ENCODE measurements around the gene CDKAL1.

CDKAL1 gene

GRCh38 chr6:20673458-20673857 lies 139.2 kb downstream of the CDKAL1 start:
- H3K27me3 ChIP-seq (ENCODE audit: insufficient read depth, low read length): no peaks in the 10 kb centered on the region
- no peaks in the 10 kb centered on the region for H3K36me3 ChIP-seq (ENCODE audit: insufficient read depth, low read length)
- no peak overlapping the region for H3K4me3 ChIP-seq (ENCODE audit: low read depth, low read length)
- no peaks in the 10 kb centered on the region for H3K4me1 ChIP-seq (ENCODE audit: control insufficient read depth, insufficient read depth, low read length, unreplicated experiment)
- no peaks in the 10 kb centered on the region for H3K79me2 ChIP-seq (ENCODE audit: control insufficient read depth, insufficient read depth, low read length, unreplicated experiment)
- H3K27ac ChIP-seq (ENCODE audit: low read depth, low read length): no peak overlapping the region
- no peak overlapping the region for H2AFZ ChIP-seq (ENCODE audit: low read length, unreplicated experiment)

- no peak overlapping the region for H3K4me3 ChIP-seq (ENCODE audit: low read depth, low read length)
- H2AFZ ChIP-seq (ENCODE audit: low read length, unreplicated experiment): no peak overlapping the region
- H3K27ac ChIP-seq (ENCODE audit: low read depth, low read length): no peak overlapping the region
- H3K79me2 ChIP-seq (ENCODE audit: control insufficient read depth, insufficient read depth, low read length, unreplicated experiment): no peaks in the 10 kb centered on the region
- no peaks in the 10 kb centered on the region for H3K4me1 ChIP-seq (ENCODE audit: control insufficient read depth, insufficient read depth, low read length, unreplicated experiment)
- H3K27me3 ChIP-seq (ENCODE audit: insufficient read depth, low read length): no peaks in the 10 kb centered on the region
- no peaks in the 10 kb centered on the region for H3K36me3 ChIP-seq (ENCODE audit: insufficient read depth, low read length)
Observed at GRCh38 chr6:20674664-20675063, 140.4 kb downstream of the CDKAL1 start.

- Histone ChIP-seq H3K27ac (ENCODE audit: low read depth, low read length) (no peak overlapping the region), H2AFZ (ENCODE audit: low read length, unreplicated experiment) (no peak overlapping the region), H3K4me3 (ENCODE audit: low read depth, low read length) (no peak overlapping the region), H3K4me1 (ENCODE audit: control insufficient read depth, insufficient read depth, low read length, unreplicated experiment) (peaks cover 11% of the 10 kb centered on the region), H3K79me2 (ENCODE audit: control insufficient read depth, insufficient read depth, low read length, unreplicated experiment) (peaks cover 2% of the 10 kb centered on the region), H3K36me3 (ENCODE audit: insufficient read depth, low read length) (no peaks in the 10 kb centered on the region), H3K27me3 (ENCODE audit: insufficient read depth, low read length) (no peaks in the 10 kb centered on the region)
Observed at GRCh38 chr6:20678831-20679352, 144.6 kb downstream of the CDKAL1 start.

GRCh38 chr6:20680697-20681165 lies 146.5 kb downstream of the CDKAL1 start:
- Histone ChIP-seq H3K27me3 (ENCODE audit: insufficient read depth, low read length) (no peaks in the 10 kb centered on the region), H2AFZ (ENCODE audit: low read length, unreplicated experiment) (no peak overlapping the region), H3K79me2 (ENCODE audit: control insufficient read depth, insufficient read depth, low read length, unreplicated experiment) (peaks cover 2% of the 10 kb centered on the region), H3K4me1 (ENCODE audit: control insufficient read depth, insufficient read depth, low read length, unreplicated experiment) (peaks cover 11% of the 10 kb centered on the region), H3K4me3 (ENCODE audit: low read depth, low read length) (peak overlapping the region; percentile 8; the same call in 1 of the 2 replicates), H3K27ac (ENCODE audit: low read depth, low read length) (no peak overlapping the region), H3K36me3 (ENCODE audit: insufficient read depth, low read length) (no peaks in the 10 kb centered on the region)

- H3K4me3 ChIP-seq (ENCODE audit: low read depth, low read length): peak overlapping the region; percentile 8; the same call in 1 of the 2 replicates
- no peak overlapping the region for H3K27ac ChIP-seq (ENCODE audit: low read depth, low read length)
- H3K79me2 ChIP-seq (ENCODE audit: control insufficient read depth, insufficient read depth, low read length, unreplicated experiment): peaks cover 2% of the 10 kb centered on the region
- H3K27me3 ChIP-seq (ENCODE audit: insufficient read depth, low read length): no peaks in the 10 kb centered on the region
- H3K4me1 ChIP-seq (ENCODE audit: control insufficient read depth, insufficient read depth, low read length, unreplicated experiment): peaks cover 11% of the 10 kb centered on the region
- H3K36me3 ChIP-seq (ENCODE audit: insufficient read depth, low read length): no peaks in the 10 kb centered on the region
- no peak overlapping the region for H2AFZ ChIP-seq (ENCODE audit: low read length, unreplicated experiment)
Observed at GRCh38 chr6:20681243-20681684, 147.0 kb downstream of the CDKAL1 start.

GRCh38 chr6:20684474-20684873 lies 150.2 kb downstream of the CDKAL1 start:
- peaks cover 2% of the 10 kb centered on the region for H3K79me2 ChIP-seq (ENCODE audit: control insufficient read depth, insufficient read depth, low read length, unreplicated experiment)
- no peak overlapping the region for H3K27ac ChIP-seq (ENCODE audit: low read depth, low read length)
- no peak overlapping the region for H3K4me3 ChIP-seq (ENCODE audit: low read depth, low read length)
- peaks cover 23% of the 10 kb centered on the region for H3K4me1 ChIP-seq (ENCODE audit: control insufficient read depth, insufficient read depth, low read length, unreplicated experiment)
- H3K36me3 ChIP-seq (ENCODE audit: insufficient read depth, low read length): no peaks in the 10 kb centered on the region
- no peak overlapping the region for H2AFZ ChIP-seq (ENCODE audit: low read length, unreplicated experiment)
- no peaks in the 10 kb centered on the region for H3K27me3 ChIP-seq (ENCODE audit: insufficient read depth, low read length)

GRCh38 chr6:20686142-20686541 lies 151.9 kb downstream of the CDKAL1 start:
- Histone ChIP-seq H3K4me1 (ENCODE audit: control insufficient read depth, insufficient read depth, low read length, unreplicated experiment) (peaks cover 19% of the 10 kb centered on the region), H3K27me3 (ENCODE audit: insufficient read depth, low read length) (no peaks in the 10 kb centered on the region), H3K79me2 (ENCODE audit: control insufficient read depth, insufficient read depth, low read length, unreplicated experiment) (peaks cover 5% of the 10 kb centered on the region), H3K27ac (ENCODE audit: low read depth, low read length) (no peak overlapping the region), H3K4me3 (ENCODE audit: low read depth, low read length) (no peak overlapping the region), H3K36me3 (ENCODE audit: insufficient read depth, low read length) (no peaks in the 10 kb centered on the region), H2AFZ (ENCODE audit: low read length, unreplicated experiment) (no peak overlapping the region)

GRCh38 chr6:20687494-20687893 lies 153.2 kb downstream of the CDKAL1 start:
- peaks cover 3% of the 10 kb centered on the region for H3K79me2 ChIP-seq (ENCODE audit: control insufficient read depth, insufficient read depth, low read length, unreplicated experiment)
- no peak overlapping the region for H3K27ac ChIP-seq (ENCODE audit: low read depth, low read length)
- no peak overlapping the region for H3K4me3 ChIP-seq (ENCODE audit: low read depth, low read length)

GRCh38 chr6:20688710-20689500 lies 154.6 kb downstream of the CDKAL1 start:
- H3K27ac ChIP-seq (ENCODE audit: low read depth, low read length): peak overlapping the region; percentile 50; the same call in 1 of the 2 replicates
- no peak overlapping the region for H2AFZ ChIP-seq (ENCODE audit: low read length, unreplicated experiment)
- H3K79me2 ChIP-seq (ENCODE audit: control insufficient read depth, insufficient read depth, low read length, unreplicated experiment): peaks cover 3% of the 10 kb centered on the region
- no peaks in the 10 kb centered on the region for H3K36me3 ChIP-seq (ENCODE audit: insufficient read depth, low read length)
- no peaks in the 10 kb centered on the region for H3K27me3 ChIP-seq (ENCODE audit: insufficient read depth, low read length)
- peaks cover 16% of the 10 kb centered on the region for H3K4me1 ChIP-seq (ENCODE audit: control insufficient read depth, insufficient read depth, low read length, unreplicated experiment)
- H3K4me3 ChIP-seq (ENCODE audit: low read depth, low read length): peak overlapping the region; percentile 43; the same call in 1 of the 2 replicates

More at GRCh38 chr6:20687494-20687893, 153.2 kb downstream of the CDKAL1 start:
- Histone ChIP-seq H3K36me3 (ENCODE audit: insufficient read depth, low read length) (no peaks in the 10 kb centered on the region), H3K4me1 (ENCODE audit: control insufficient read depth, insufficient read depth, low read length, unreplicated experiment) (peaks cover 16% of the 10 kb centered on the region), H3K27me3 (ENCODE audit: insufficient read depth, low read length) (no peaks in the 10 kb centered on the region), H2AFZ (ENCODE audit: low read length, unreplicated experiment) (no peak overlapping the region)

GRCh38 chr6:20691185-20691584 lies 156.9 kb downstream of the CDKAL1 start:
- H3K27ac ChIP-seq (ENCODE audit: low read depth, low read length): no peak overlapping the region
- no peaks in the 10 kb centered on the region for H3K27me3 ChIP-seq (ENCODE audit: insufficient read depth, low read length)
- H3K79me2 ChIP-seq (ENCODE audit: control insufficient read depth, insufficient read depth, low read length, unreplicated experiment): peaks cover 3% of the 10 kb centered on the region
- H3K4me1 ChIP-seq (ENCODE audit: control insufficient read depth, insufficient read depth, low read length, unreplicated experiment): peaks cover 16% of the 10 kb centered on the region
- H3K36me3 ChIP-seq (ENCODE audit: insufficient read depth, low read length): no peaks in the 10 kb centered on the region
- H2AFZ ChIP-seq (ENCODE audit: low read length, unreplicated experiment): no peak overlapping the region
- H3K4me3 ChIP-seq (ENCODE audit: low read depth, low read length): no peak overlapping the region

- Histone ChIP-seq H3K79me2 (ENCODE audit: control insufficient read depth, insufficient read depth, low read length, unreplicated experiment) (peaks cover 3% of the 10 kb centered on the region), H2AFZ (ENCODE audit: low read length, unreplicated experiment) (no peak overlapping the region), H3K27me3 (ENCODE audit: insufficient read depth, low read length) (no peaks in the 10 kb centered on the region), H3K4me3 (ENCODE audit: low read depth, low read length) (no peak overlapping the region), H3K27ac (ENCODE audit: low read depth, low read length) (no peak overlapping the region), H3K36me3 (ENCODE audit: insufficient read depth, low read length) (no peaks in the 10 kb centered on the region), H3K4me1 (ENCODE audit: control insufficient read depth, insufficient read depth, low read length, unreplicated experiment) (peaks cover 16% of the 10 kb centered on the region)
Observed at GRCh38 chr6:20692023-20692422, 157.8 kb downstream of the CDKAL1 start.

All from ACC112 (cell line).